Transverse colon (tissue), 4 donors: ENCODE results near the gene SLC34A1. TPM values are rescaled to one million over a fixed set of nuclear protein-coding genes. Genes with fewer than 3 reads are reported as not detected.

Experiments
- DNase-seq: peaks from one replicate; pipeline ENCODE4 v3.0.0-alpha.2; 2019
- H3K27ac ChIP-seq, 4 donors: fragments of 200-600 bp; sonication (generic); 2 replicates each; pipeline ENCODE4 v1.5.1; 2016 to 2018; ENCODE audit warnings: inconsistent platforms in 4 of 4
- H3K27me3 ChIP-seq: fragments of 200-600 bp; sonication (generic); 2 replicates; pipeline ENCODE4 v1.5.1; 2017; ENCODE audit warnings: inconsistent platforms
- H3K36me3 ChIP-seq, 4 donors: fragments of 200-600 bp; sonication (generic); 2 replicates each; pipeline ENCODE4 v1.5.1; 2017 to 2019; ENCODE audit warnings: inconsistent platforms in 4 of 4
- H3K4me1 ChIP-seq, 4 donors: fragments of 200-600 bp; sonication (generic); 2 replicates each; pipeline ENCODE4 v1.5.1; 2017 to 2020; ENCODE audit warnings: inconsistent platforms in 4 of 4
- H3K4me3 ChIP-seq, 4 donors: fragments of 200-600 bp; sonication (generic); 1 replicate in 1 of 4; 2 replicates in 3 of 4; pipeline versions ENCODE4 v1.5.1 to v1.6.1; 2017 to 2019; ENCODE audit warnings: inconsistent platforms in 4 of 4
- H3K9me3 ChIP-seq, 2 donors: fragments of 200-600 bp; sonication (generic); 2 replicates each; pipeline ENCODE4 v1.5.1; 2017 to 2019; ENCODE audit warnings: inconsistent platforms in 2 of 2
- EP300 ChIP-seq: sonication (generic); formaldehyde crosslinking; IDR thresholded peaks from one replicate; pipeline ENCODE4 v1.6.1; 2017; ENCODE audit warnings: antibody characterized with exemption, low read depth
- POLR2A ChIP-seq: fragments of 450-650 bp; IDR thresholded peaks from one replicate; pipeline ENCODE4 v1.6.1; 2016; ENCODE audit warnings: antibody characterized with exemption, mild to moderate bottlenecking, moderate library complexity
- POLR2AphosphoS5 ChIP-seq, 3 donors: sonication (generic); formaldehyde crosslinking; IDR thresholded peaks; one replicate each; pipeline ENCODE4 v1.6.1; 2016; ENCODE audit warnings: antibody characterized with exemption in 3 of 3
- WGBS, 2 donors: methylation state at CpG; one replicate each; pipeline ENCODE4 v1.1.5; 2018; ENCODE audit warnings: low coverage in 1 of 2; 5-methylcytosine and 5-hydroxymethylcytosine counted together
- in situ Hi-C, 4 donors: fragments of 200-750 bp; cut with MboI; loops; one replicate each; pipeline versions ENCODE4 v1.15.0 to v1.15.1; 2017; ENCODE audit warnings: low sequenced_read_pairs in 3 of 4, low pct_ligation_motif_present in 1 of 4, low pct_unique_long_range_greater_than_20kb in 1 of 4
- intact Hi-C: fragments of 100-400 bp; cut with DNase I; formaldehyde crosslinking; loops from one replicate; pipeline ENCODE4 v1.15.1; 2023; ENCODE audit warnings: low total_unique reads
- total RNA-seq, 4 donors: library from RNA; depleted of rRNA; stranded (reverse); fragments of >200 nt; gene quantifications; one replicate each; pipeline ENCODE4 v1.1.0, GENCODE V29; 2016
- TF ChIP-seq, protein P1 (sequence below), 5 experiments: fragments of 200-600 bp in 3 of 5; fragments of 450-650 bp in 2 of 5; sonication (generic) in 3 of 5; IDR thresholded peaks; 1 replicate in 2 of 5; 2 replicates in 3 of 5; pipeline ENCODE4 v1.5.1; 2016 to 2017; ENCODE audit warnings: antibody characterized with exemption in 5 of 5, inconsistent platforms in 3 of 5, mild to moderate bottlenecking in 2 of 5, moderate library complexity in 1 of 5

Gene SLC34A1
- total RNA-seq, 4 donors from 2014 or later = 0.55 TPM; not detected in 3

DNA sequence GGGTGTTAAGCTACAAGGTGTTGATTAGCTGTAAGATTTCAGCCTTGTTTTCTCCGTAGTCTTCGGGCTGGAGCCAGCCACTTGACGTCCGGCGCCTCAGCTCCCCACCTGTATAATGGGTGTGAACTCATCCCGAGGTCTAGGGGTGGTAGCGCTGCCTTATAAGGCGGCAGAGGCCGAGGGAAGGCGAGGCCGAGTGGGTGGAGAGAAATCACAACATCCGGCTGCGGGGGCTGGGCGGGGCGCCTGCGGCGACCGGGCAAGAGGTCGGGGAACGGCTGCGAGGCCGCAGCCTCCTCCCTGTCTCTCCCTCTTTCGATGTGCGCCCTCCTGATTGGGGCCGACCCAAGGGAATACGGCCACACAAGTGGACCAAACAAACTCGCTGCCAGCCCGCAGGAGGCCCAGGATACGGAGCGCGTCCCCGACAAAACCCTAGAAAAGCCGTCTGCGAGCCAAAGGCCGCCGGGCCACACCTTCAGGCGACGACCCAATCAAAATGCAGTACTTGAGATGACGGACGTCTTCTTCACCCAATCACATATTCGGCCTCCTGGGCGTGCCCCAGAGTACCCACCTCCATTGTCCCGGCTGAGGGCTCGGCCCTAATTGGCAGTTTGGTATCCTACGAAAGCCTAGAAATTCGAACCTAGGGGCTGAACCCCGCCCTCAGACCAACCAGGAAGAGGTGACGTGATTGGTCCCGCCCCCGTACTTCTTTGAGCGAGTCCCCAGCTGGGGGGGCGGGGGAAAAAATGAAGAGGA, 41.7 kb downstream of the SLC34A1 start:
- WGBS, 2 donors = 0% methylated on average over 7 to 46 of the region's 52 CpGs
- in situ Hi-C loops = no loop called here

DNA sequence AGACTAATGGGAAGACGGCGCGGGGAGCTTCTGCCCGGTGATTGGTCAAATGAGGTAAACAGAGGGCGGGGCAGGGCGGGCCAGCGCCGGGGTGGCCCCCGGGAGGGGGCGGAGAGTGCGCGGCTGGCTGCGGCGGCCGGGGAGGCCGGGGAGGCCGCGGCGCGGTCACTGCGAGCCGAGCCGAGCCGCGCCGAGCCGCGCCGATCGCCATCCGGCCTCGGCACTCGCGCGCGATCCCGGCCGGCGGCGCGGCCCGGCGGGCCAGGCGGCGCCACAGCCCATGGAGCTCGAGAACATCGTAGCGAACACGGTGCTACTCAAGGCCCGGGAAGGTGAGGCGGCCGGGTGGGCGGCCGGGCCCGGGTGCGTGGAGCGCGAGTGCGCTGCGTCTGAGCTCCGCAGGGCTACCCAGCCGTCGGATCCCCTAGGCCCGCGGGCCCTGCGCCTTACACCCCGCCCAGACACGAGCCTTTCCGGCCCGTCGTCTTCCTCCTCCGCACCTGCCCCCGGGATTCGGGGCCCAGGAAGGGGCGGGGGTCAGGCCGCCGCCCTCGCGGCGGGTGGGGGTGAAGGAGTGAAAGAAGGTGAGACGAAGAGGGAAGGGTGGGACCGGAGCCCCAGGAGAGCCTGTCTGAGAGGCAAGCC, 42.5 kb downstream of the SLC34A1 start, which contains the start of gene GRK6:
Gene GRK6 (plus strand): TSS at position 111 of the 645 bp plus-strand sequence. CDS start 170 bp downstream, at position 281.
- in situ Hi-C loops (no loop called here), intact Hi-C loops (loop anchor here (2.0 kb wide), 1 partner anchor 70 kb away; the partner anchor contains the start of gene PDLIM7)
- H3K4me3 ChIP-seq = peak within 1 kb of the TSS; percentile 74 to 94 (median 92)
- H3K9me3 ChIP-seq = no peaks in the 10 kb centered on the region
- 1% methylated on average over 35 of the region's 82 CpGs; no CpG with 5 or more reads in 1 of the 2 donors for WGBS, 2 donors
- peaks cover 26 to 47% (median 31%) of the 10 kb centered on the region in 4 donors for H3K4me1 ChIP-seq
- no peaks in the 10 kb centered on the region for H3K36me3 ChIP-seq
- peak within 1 kb of the TSS; percentile 95 to 98 (median 97) for H3K27ac ChIP-seq
- H3K27me3 ChIP-seq = no peaks in the 10 kb centered on the region
- TF ChIP-seq EP300 (no peak), POLR2A (peak; percentile 38)
- DNase-seq = peak; percentile 78

More for the DNA sequence above, 41.7 kb downstream of the SLC34A1 start:
- no peaks in the 10 kb centered on the region for H3K27me3 ChIP-seq
- DNase-seq = peak; percentile 100
- H3K27ac ChIP-seq = peak overlapping the region; percentile 95 to 98 (median 96)
- H3K4me3 ChIP-seq = peak overlapping the region; percentile 38 to 61 (median 52)
- no peaks in the 10 kb centered on the region for H3K9me3 ChIP-seq
- H3K36me3 ChIP-seq = no peaks in the 10 kb centered on the region
- H3K4me1 ChIP-seq = peaks cover 26 to 41% (median 29%) of the 10 kb centered on the region in 4 donors
- TF ChIP-seq POLR2AphosphoS5 (IDR thresholded peaks at IDR 0.05) = peak; percentile 68 to 95 (median 87)
- peak; percentile 93 for TF ChIP-seq POLR2A
- TF ChIP-seq EP300 = no peak
- intact Hi-C loops = loop anchor here (2.0 kb wide), 1 partner anchor 71 kb away; the partner anchor contains the start of gene PDLIM7

GRCh38 chr5:177427211-177427822, 43.1 kb downstream of the SLC34A1 start:
- 0 to 5% methylated on average over 1 to 11 of the region's 11 CpGs for WGBS, 2 donors

DNA sequence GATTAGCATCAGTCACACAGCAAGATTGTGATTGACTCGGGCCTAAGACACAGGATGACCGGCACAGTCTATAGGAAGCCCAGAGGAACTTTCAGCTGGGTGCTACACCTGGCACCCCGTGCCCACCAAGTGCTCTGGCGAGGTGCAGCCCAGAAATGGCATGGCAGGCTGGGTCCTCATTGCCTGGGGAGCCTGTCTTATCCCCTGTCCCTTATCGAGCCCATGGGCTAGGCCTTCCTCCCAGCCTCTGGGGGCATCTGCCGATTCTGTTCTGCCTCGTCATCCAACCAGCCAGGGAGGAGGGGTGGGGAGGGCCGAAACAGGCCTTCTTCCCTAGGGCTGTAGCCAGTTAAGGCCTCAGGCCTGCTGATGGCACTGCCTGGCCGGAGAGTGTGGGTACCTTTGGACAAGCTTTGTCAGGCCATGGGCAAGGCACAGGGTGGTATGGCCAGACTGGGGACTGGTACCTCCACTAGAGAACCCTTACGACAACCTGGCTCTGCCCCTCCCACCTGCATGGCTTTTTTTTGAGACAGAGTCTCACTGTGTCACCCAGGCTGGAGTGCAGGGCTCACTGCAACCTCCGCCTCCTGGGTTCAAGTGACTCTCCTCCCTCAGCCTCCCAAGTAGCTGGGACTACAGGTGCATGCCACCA, 43.8 kb downstream of the SLC34A1 start:
- Histone ChIP-seq H3K36me3 (peaks cover 0 to 8% (median 2%) of the 10 kb centered on the region in 4 donors), H3K4me1 (peaks cover 34 to 48% (median 35%) of the 10 kb centered on the region in 4 donors), H3K27ac (peak overlapping the region; percentile 90 to 97 (median 96)), H3K4me3 (peak overlapping the region in 2 of 4 donors; percentile 74 to 93), H3K27me3 (no peaks in the 10 kb centered on the region), H3K9me3 (no peaks in the 10 kb centered on the region)
- peak; percentile 52 for DNase-seq
- TF ChIP-seq POLR2A = no peak
- no peak for TF ChIP-seq POLR2AphosphoS5 (IDR thresholded peaks at IDR 0.05)
- no peak for TF ChIP-seq EP300
- TF ChIP-seq, protein P1, sequence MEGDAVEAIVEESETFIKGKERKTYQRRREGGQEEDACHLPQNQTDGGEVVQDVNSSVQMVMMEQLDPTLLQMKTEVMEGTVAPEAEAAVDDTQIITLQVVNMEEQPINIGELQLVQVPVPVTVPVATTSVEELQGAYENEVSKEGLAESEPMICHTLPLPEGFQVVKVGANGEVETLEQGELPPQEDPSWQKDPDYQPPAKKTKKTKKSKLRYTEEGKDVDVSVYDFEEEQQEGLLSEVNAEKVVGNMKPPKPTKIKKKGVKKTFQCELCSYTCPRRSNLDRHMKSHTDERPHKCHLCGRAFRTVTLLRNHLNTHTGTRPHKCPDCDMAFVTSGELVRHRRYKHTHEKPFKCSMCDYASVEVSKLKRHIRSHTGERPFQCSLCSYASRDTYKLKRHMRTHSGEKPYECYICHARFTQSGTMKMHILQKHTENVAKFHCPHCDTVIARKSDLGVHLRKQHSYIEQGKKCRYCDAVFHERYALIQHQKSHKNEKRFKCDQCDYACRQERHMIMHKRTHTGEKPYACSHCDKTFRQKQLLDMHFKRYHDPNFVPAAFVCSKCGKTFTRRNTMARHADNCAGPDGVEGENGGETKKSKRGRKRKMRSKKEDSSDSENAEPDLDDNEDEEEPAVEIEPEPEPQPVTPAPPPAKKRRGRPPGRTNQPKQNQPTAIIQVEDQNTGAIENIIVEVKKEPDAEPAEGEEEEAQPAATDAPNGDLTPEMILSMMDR (IDR thresholded peaks at IDR 0.05) = no peak
- 78% methylated on average over 4 of the region's 11 CpGs; no CpG with 5 or more reads in 1 of the 2 donors for WGBS, 2 donors
- intact Hi-C loops = loop anchor here (2.0 kb wide), 1 partner anchor 69 kb away; the partner anchor contains the start of gene PDLIM7
- in situ Hi-C loops = no loop called here

More at GRCh38 chr5:177427211-177427822, 43.1 kb downstream of the SLC34A1 start:
- Histone ChIP-seq H3K4me3 (peak overlapping the region; percentile 74 to 94 (median 92)), H3K27ac (peak overlapping the region; percentile 90 to 97 (median 96)), H3K9me3 (no peaks in the 10 kb centered on the region), H3K27me3 (no peaks in the 10 kb centered on the region), H3K36me3 (peaks cover 0 to 1% (median under 1%) of the 10 kb centered on the region in 4 donors), H3K4me1 (peaks cover 27 to 48% (median 32%) of the 10 kb centered on the region in 4 donors)
- TF ChIP-seq, protein P1 (IDR thresholded peaks at IDR 0.05) = no peak
- TF ChIP-seq POLR2AphosphoS5 (IDR thresholded peaks at IDR 0.05) (no peak), EP300 (no peak), POLR2A (no peak)
- intact Hi-C loops (loop anchor here (2.0 kb wide), 1 partner anchor 69 kb away; the partner anchor contains the start of gene PDLIM7), in situ Hi-C loops (no loop called here)
- DNase-seq = no peak
